AG04450 (cell line): Measurements from ENCODE around the gene OGFOD2. TPM values are rescaled to one million over a fixed set of nuclear protein-coding genes. Genes with fewer than 3 reads are reported as not detected.

Source experiments
- CTCF ChIA-PET: fragments of 300-600, 350-600 bp; formaldehyde crosslinking; extraction: SDS; loops from one replicate; lab custom pipeline; 2022; ENCODE audit warnings: antibody characterized with exemption, inconsistent platforms; lab: Charles Lee
- POLR2A ChIA-PET: fragments of 350-600 bp; formaldehyde crosslinking; extraction: SDS; loops from one replicate; lab custom pipeline; 2021; ENCODE audit warnings: antibody characterized with exemption, inconsistent platforms; lab: Yijun Ruan, JAX
- DNase-seq: peaks from one replicate; pipeline ENCODE4 v3.0.0-alpha.2; 2011; ENCODE audit warnings: low read depth, low spot score
- H3K27ac ChIP-seq: one replicate; pipeline ENCODE4 v1.5.1; 2012; ENCODE audit warnings: low read depth, low read length, control low read depth
- H3K27me3 ChIP-seq: one replicate; pipeline ENCODE4 v1.6.0; 2012; ENCODE audit warnings: low read length; ENCODE audit not compliant: control insufficient read depth, insufficient read depth
- H3K4me3 ChIP-seq: 2 replicates; pipeline ENCODE4 v1.5.1; 2011; ENCODE audit warnings: mild to moderate bottlenecking, low read depth, low read length, control low read depth
- H3K9me3 ChIP-seq: 2 replicates; pipeline ENCODE4 v1.5.1; 2012; ENCODE audit warnings: low read length; ENCODE audit not compliant: control insufficient read depth, insufficient read depth
- CTCF ChIP-seq: IDR thresholded peaks from 2 replicates; pipeline ENCODE4 v1.5.1; 2011; ENCODE audit warnings: low read depth, low read length, control low read depth, inconsistent platforms
- polyA plus RNA-seq: library from polyadenylated mRNA; depleted of rRNA; stranded (reverse); fragments of >200 nt; gene quantifications from 2 replicates; pipeline ENCODE4 v1.2.3, GENCODE V29; 2011

Gene OGFOD2
- polyA plus RNA-seq, 1 experiment = 6.1 TPM

- ChIA-PET POLR2A (no interaction called here), CTCF (interaction anchor here (0.7 kb wide), 1 partner anchor 242 kb away, joined by 3 read pairs; no protein-coding TSS in a partner anchor)
- H3K4me3 ChIP-seq = no peak overlapping the region
- no peak for DNase-seq
- H3K27ac ChIP-seq = no peak overlapping the region
- TF ChIP-seq CTCF = no peak
- H3K9me3 ChIP-seq = no peaks in the 10 kb centered on the region; the same call in 1 of the 2 replicates
- no peaks in the 10 kb centered on the region for H3K27me3 ChIP-seq
Measured at GRCh38 chr12:122995503-122996187, 20.6 kb downstream of the OGFOD2 start.

GRCh38 chr12:122996188-122996601 is 21.2 kb downstream of the OGFOD2 start:
- CTCF ChIA-PET = interaction anchor here (0.7 kb wide), 1 partner anchor 242 kb away, joined by 3 read pairs; no protein-coding TSS in a partner anchor
- no peak for DNase-seq

GRCh38 chr12:122996621-122997342 is 21.7 kb downstream of the OGFOD2 start:
- ChIA-PET CTCF (no interaction called here), POLR2A (no interaction called here)
- Histone ChIP-seq H3K27me3 (no peaks in the 10 kb centered on the region), H3K27ac (no peak overlapping the region), H3K4me3 (no peak overlapping the region), H3K9me3 (no peaks in the 10 kb centered on the region; the same call in 1 of the 2 replicates)
- DNase-seq = no peak
- TF ChIP-seq CTCF = no peak

More at GRCh38 chr12:122996188-122996601, 21.2 kb downstream of the OGFOD2 start:
- no peak overlapping the region for H3K4me3 ChIP-seq
- no peaks in the 10 kb centered on the region for H3K27me3 ChIP-seq
- H3K9me3 ChIP-seq = no peaks in the 10 kb centered on the region; the same call in 1 of the 2 replicates
- H3K27ac ChIP-seq = no peak overlapping the region
- POLR2A ChIA-PET = no interaction called here
- TF ChIP-seq CTCF = no peak

- CTCF ChIA-PET = no interaction called here
- no peak for TF ChIP-seq CTCF
- POLR2A ChIA-PET = no interaction called here
- H3K27me3 ChIP-seq = no peaks in the 10 kb centered on the region
- no peak overlapping the region for H3K27ac ChIP-seq
- no peak overlapping the region for H3K4me3 ChIP-seq
- DNase-seq = no peak
- H3K9me3 ChIP-seq = no peaks in the 10 kb centered on the region; the same call in 1 of the 2 replicates
Measured at GRCh38 chr12:122997343-122998250, 22.6 kb downstream of the OGFOD2 start.
